ENCODE results near the gene RBM28.

DNA sequence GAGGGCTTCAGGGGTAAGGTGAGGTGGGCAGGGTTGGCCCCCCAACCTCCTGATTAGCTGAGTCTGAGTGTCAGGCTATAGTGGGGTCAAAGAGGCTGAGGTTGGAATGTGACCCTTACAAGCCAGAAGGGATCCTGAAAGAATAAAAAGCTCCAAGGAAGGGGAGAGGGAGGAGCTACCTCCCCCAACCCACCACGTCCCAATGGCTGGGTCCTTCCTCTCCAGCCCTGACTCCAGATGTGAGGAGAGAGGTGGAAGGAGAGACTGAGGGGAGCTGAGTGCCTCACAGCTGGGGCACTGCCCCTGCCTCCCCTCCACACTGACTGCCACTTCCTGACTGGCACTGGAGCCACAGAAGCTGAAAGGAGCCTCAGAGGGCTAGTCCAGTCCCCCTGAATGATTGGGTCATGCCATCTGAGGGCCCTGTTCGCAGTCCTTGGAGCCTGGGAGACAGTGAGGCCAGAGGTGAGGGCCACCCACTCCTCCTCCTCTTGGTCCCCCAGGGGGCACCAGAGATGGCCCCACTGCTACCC, 45.4 kb upstream of the RBM28 start:
- TF ChIP-seq CBX5 (IDR thresholded peaks at IDR 0.05; ENCODE audit: low read depth, low read length) (no peak), BRCA1 (IDR thresholded peaks at IDR 0.05; ENCODE audit: low read depth, low read length) (no peak)
- TF ChIP-seq, protein P1, sequence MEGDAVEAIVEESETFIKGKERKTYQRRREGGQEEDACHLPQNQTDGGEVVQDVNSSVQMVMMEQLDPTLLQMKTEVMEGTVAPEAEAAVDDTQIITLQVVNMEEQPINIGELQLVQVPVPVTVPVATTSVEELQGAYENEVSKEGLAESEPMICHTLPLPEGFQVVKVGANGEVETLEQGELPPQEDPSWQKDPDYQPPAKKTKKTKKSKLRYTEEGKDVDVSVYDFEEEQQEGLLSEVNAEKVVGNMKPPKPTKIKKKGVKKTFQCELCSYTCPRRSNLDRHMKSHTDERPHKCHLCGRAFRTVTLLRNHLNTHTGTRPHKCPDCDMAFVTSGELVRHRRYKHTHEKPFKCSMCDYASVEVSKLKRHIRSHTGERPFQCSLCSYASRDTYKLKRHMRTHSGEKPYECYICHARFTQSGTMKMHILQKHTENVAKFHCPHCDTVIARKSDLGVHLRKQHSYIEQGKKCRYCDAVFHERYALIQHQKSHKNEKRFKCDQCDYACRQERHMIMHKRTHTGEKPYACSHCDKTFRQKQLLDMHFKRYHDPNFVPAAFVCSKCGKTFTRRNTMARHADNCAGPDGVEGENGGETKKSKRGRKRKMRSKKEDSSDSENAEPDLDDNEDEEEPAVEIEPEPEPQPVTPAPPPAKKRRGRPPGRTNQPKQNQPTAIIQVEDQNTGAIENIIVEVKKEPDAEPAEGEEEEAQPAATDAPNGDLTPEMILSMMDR (IDR thresholded peaks at IDR 0.05; ENCODE audit: control extremely low read depth in 1 of 3, insufficient read depth in 1 of 3, low read depth in 1 of 3, low read length in 3 of 3), result no peak
